Activated T-helper 1 cell treated with anti-CD3 and anti-CD28 coated beads, Interleukin-2, amount 50 U/mL, for 16 hours (primary cell): ENCODE results near the gene GPD2.
"Not testable (repeated sequence)": the region's sequence is repeated elsewhere in the genome, so short reads cannot be mapped to it uniquely, and the experiment has no call there.

Experiments
- DNase-seq, 2 donors: peaks; one replicate each; pipeline ENCODE4 v3.0.0-alpha.2; 2020; ENCODE audit warnings: low read depth in 1 of 2, low spot score in 1 of 2

GPD2 gene

DNA sequence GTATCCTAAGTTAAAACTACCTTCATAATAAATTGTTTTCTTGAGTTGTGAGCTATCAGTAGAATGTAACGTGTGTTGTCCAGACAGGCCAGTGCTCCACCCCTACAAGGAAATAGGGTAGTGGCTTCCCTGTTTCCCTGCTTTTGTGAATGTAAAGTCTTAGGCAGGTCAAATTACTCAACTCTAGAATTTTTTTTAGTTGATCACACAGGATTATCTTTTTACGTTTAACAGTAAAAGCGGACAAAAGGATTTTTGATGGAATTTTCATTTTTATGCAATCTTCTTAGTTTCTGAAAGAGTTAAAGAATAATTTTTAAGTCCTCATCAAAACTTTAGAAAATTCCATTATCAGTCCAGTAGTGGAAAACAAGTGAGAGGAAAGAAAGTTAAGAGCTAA is 38.2 kb downstream of the GPD2 start:
- no peak for DNase-seq

DNA sequence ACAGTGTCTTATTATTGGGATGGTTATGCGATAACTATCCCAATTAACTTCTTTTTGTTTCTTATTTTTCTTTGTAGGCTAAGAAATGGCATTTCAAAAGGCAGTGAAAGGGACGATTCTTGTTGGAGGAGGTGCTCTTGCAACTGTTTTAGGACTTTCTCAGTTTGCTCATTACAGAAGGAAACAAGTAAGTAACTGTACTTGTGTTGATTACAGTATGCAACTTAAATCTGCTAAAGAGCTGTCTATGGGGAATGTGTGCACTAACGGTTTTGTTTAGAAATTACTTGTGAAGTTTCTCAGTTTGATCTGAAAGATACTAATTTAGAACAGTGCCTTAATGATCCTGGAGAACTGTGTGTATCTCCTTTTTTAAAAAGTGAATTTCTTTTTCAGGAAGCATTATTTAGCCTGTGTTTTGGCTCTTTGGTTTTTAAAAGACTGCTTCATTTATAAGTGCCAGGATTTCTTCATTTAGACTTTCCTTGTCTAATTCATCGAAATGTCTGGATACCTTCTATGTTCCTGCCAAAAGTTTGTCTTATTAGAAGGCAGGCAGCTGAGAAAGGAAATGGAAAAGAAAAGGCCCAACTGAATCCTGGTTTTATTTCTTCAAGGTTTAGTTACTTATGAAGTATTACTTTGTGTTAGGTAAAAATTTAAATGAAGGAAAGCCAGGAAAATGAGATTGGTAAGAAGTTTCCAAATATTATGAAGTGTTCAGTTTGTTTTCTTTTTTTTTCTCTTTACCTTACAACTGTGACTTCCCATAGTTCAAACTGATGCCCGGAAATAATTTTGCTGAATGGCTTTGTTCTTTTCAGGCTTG is 40.1 kb downstream of the GPD2 start:
- no peak for DNase-seq

DNA sequence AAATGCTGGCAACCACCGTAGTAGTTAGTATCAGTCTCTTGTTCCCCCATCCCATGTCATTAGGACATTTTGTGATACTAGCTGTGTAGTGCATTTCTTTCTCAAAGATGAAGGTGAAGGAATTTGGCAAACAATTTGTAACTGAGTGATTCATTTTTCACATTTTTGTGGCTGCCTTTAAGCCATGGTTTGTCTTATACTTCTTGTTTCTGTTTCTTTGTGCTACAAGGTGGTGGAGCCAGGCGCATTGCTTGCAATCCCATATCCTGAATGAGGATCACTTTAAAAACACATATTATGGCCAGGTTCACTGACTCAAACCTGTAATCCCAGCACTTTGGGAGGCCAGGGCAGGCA is 40.6 kb downstream of the GPD2 start:
- DNase-seq, result no peak

DNA sequence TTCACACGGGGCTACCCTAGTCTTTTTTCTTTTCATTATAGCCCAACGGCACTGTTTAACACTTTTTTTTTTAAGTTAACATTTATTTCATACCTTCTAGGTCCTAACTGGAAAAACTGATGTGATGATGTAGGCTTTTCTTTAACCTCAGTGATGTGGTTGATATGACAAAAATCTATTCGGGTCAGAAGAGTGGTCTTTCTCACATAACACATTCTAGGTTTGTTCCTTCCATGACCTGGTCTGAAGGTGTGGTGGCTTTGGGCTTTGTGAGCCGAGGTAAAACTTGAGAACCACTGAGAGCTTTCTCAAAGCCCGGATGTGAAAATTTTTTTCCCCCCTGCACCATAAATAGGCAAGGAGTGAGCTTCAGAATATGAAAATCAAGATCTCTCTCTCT is 44.2 kb downstream of the GPD2 start:
- DNase-seq, result no peak

DNA sequence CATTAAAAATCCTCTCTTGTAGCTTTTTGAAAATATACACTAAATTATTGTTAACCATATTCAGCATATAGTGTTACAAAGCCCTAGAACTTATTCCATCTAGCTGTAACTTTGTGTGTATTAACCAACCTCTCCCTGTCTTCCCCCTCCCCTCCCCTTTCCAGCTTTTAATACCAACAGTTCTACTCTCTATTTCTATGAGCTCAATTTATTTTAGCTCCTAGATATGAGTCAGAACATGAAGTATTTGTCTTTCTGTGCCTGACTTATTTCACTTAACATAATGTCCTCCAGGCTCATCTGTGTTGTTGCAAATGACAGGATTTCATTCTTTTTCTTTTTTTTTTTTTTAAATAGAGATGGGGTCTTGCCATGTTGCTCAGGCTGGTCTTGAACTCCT is 45.1 kb downstream of the GPD2 start:
- DNase-seq, result no peak

DNA sequence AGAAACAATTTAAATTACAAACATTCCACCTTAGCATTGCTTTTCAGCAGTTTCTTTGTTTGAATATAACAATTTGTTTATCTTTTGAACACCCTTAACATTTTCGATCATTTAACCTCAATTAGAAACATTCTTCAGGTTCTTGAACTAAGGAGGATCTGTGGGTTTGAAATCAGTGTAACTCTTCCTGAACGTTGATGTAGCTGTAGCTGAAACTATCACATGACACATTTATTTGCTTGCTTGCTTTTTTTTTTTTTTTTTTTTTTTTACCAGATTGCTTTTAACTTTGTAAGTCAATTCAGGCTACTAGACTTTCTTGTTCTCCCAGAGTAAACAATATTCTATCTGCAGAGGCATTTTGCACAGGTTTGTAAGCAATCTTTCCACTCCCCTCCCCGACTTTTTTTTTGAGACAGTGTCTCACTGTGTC is 47.6 kb downstream of the GPD2 start:
- no peak for DNase-seq

DNA sequence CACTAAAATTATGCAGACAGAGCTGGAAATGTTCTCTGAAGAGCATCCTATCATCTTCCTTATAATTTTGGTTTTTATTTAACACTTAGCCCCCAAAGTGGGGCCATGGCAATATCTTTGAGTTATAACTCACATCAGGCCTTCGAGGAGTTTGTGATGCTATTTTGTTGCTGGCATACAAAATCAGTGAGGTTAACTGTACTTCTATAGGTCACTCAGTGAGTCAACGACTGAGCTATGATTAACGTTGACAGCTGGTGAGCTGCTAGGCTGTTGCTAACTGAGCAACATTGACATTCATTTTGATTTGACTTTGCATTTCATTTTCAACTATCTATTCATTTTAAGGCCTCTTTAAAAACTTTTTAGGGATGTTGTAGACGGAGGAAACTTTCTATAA is 50.0 kb downstream of the GPD2 start:
- no peak for DNase-seq

DNA sequence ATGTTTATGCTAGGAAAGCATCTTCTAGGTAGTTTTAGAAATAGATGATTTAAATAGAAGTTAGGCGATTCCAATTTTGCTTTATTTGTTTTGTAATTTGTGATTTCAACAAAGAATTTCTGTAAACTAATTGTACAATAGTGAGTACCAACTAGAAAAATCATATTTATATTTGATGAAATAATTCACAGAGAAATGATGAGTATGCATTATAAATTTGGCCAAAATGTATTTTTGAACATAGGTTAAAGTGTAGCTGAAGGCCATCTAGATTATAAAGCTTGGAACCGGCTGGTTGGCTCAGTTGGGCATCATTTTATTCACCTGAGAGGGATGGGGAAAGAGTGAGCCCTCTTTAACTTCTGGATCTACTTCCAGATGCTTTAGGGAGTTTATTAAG is 50.4 kb downstream of the GPD2 start:
- no peak for DNase-seq

DNA sequence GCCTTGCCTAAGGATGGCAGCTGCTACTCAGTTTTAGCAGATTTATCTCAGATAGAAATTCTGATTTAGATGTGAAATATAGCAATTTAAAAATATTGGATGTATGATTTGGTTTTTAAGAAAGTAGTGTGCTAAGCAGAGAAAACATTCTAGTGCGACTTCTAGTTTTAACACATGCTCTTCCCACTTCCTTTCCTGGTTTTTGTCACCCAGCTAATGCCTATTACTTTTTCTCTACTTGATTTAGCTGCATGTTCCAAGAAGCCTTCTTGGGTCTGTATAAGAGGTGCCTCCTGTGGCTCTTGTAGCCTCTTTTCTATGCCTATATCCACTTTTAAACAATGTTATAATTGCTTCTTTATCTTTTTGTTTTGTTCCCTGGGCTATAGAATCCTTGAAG is 53.0 kb downstream of the GPD2 start:
- DNase-seq, result no peak

DNA sequence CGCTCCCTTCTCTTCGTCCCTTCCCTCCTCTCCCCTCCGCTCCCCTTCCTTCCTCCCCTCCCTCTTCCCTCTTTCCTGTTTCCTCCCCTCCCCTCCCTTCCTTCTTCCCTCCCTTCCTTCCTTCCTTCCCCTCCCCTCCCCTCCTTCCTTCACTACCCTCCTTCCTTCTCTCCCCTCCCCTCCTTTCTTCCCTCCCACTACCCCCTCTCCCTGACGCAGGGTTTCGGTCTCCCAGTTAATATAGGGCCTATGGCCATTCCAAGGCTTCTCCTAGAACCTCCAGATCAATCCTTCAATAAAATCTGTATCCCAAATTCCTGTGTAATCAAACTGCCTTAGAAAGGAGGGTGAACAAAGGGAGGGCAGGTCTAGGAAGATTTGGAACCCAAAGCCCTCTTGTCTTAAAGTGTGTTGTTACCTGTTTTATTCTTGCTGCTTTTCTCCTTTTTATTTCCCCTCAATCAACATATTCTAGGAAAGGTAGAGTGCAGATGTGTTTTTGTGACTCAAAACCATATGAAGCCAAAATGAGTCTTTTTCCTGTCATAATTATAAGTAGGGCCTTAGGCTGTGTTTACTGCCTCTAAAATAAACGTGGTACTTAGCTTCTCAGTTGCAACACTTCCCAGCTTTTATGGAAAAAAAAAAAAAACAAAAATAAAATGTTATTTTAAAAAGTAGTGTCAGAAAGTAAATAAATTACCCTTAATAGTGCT is 53.7 kb downstream of the GPD2 start:
- DNase-seq, result no peak

DNA sequence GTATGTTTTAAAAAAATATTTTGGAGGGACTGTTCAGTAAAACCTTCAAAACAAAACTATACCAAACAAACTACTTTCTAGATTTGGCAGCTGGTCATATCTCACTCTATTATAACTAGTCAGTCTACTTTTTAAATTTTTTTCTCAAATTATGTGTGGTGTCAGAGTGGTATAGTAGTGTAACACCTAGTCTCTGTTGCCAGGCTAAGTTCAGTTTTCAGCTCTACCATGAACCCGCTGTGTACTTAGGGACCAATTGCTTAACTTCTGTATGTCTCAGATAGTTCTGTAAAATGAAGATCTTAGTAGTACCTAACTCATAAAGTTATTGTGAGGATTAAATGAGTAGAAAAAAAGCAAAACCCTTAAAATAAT is 54.3 kb downstream of the GPD2 start:
- DNase-seq, result no peak

DNA sequence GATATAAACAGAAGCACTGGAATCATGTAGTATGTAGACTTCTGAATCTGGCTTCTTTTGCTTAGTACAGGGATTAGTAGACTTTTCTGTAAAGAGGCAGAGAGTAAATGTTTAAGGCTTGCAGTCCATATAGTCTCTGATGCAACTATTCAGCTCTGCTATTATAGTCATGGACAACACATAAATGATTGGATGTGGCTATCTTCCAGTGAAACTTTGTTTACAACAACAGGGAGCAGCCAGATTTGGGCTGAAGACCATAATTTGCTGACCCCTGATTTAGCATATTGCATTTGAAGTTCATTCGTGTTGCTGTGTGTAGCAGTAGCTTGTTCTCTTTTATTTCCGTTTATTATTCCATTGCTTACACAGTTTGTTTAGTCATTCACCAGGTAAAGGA is 55.0 kb downstream of the GPD2 start:
- DNase-seq, result no peak

DNA sequence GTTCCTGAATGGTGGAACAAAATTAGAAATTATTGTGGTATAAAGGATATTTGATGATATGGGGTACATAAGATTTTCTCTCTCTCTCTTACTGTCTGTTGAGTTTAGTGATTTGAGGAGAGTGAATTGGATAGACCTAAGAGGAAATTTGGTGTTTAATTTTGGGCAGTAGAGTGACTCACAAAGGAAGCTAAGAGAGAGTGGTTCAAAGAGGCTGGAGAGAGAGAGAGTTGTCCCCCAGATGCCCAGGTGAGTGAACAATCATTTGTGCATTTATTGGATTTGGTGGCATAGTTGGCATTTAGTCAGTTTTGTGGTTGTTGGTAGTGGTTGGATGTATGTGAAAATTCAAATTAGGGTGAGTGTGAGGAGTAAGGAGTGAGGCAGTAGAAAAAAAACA is 56.8 kb downstream of the GPD2 start:
- DNase-seq, result no peak

DNA sequence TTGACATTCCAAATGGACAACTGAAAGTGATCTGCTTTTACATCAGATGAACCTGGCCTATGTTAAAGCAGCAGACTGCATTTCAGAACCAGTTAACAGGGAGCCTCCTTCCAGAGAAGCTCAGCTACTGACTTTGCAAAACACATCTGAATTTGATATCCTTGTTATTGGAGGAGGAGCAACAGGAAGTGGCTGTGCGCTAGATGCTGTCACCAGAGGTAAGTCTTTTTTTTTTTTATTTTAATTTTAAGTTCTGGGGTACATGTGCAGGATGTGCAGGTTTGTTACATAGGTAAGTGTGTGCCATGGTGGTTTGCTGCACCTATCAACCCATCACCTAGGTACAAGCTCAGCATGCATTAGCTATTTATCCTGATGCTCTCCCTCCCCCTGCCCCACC is 59.8 kb downstream of the GPD2 start:
- not testable (repeated sequence) for DNase-seq

DNA sequence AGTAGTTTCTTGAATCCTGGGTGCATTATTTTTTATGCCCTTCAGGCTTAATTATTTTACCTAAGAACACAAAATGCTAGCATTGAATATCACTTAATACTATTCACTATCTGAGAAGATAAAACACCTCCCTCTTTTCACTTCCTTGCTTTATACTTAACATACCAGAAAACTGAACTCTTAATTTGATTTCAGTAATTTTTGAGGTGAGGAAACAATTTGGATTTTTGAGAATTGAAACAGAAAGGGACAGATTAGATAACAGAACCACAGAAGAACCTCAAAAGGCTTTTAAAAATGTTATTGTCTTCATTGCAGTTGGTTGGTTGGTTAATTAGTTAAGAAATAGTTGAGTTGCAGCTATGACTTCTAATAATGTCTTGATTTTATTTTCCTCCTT is 69.5 kb downstream of the GPD2 start:
- no peak for DNase-seq

DNA sequence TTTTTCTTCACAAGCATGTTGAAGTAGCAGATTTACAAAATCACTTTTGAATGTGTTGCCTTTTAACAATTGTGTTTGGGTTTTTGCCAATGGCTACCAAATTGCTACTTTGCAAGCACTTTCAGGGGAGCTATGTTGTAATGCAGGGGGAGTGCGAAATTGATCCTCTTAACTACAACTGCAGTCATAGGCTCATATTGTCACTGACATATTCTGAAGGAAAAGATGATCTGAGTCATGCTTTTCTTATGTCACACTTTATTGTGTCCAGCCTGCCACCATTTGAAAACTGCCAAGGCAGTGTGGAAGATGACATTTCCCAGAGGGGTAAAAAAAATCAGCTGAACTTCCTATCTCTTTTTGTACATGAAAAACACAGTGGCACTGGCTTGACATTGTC is 74.9 kb downstream of the GPD2 start:
- no peak for DNase-seq

DNA sequence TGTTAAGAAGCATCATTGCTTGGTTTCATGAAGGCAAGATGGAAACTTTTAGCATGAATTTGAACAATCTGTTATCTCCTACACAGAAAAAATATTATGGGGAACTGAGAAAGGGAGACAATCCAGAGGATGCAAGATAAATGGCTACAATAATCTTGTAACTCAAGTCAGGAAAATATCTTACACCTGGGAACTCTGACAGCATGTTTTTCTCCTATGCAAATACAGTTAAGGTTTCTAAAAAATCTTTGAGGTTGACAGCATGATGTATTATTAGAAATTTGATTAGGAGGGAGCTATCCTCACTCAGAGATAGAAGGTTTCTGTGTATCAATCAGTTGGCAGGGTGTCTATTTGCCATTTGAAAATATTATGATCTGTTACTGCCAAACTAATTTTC is 75.6 kb downstream of the GPD2 start:
- DNase-seq, result no peak

DNA sequence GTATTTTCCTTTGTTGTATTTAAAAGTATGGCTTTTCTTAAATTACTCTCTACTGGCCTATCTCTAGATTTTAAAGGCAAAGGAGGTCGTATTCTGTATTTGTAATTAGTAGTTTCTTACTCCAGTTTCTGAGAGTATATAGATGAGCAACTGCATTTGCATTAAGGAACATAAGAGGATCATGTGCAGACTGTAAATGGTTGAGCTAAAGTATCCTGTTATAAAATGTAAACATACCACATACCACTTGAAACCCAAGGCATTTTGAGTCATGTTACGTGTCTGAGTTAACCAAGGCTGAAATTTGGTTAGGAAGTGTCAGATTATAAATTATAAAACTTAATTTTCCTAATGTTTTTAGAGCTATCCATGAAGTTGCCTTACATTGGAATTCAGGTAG is 76.3 kb downstream of the GPD2 start:
- DNase-seq, result no peak

DNA sequence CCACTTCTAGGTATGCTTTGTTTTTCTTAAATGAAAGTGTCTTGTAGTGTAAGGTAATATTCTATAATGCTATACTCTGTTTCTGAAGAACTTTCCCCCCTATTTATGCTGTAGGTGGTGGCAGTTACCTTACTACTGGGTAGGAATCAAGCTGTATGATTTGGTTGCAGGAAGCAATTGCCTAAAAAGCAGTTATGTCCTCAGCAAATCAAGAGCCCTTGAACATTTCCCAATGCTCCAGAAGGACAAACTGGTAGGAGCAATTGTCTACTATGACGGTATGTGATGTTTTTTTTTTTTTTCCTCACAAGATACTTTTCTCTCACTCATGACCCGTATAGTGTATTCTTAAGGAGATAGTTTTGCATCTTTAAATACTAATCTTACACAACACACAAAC is 77.0 kb downstream of the GPD2 start:
- DNase-seq, result no peak

DNA sequence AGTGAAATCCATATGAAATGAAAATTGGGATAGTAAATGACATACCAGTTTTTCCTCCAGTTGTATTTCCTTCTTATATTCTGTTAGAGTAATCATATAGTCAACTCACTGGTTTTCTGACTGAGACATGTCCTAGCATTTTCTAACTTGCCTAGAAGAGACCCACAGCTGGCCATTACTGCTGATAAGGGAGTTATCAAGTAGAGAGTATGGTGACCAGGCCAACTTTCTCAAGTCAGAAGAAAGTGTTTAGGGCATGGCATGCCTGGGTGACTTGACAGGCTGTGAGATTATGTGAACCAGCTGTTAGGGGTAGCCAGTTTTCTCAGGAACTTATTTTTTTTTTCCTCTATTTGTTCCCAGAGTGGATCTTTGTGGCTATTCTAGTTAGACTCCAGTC is 81.2 kb downstream of the GPD2 start:
- DNase-seq, result no peak

DNA sequence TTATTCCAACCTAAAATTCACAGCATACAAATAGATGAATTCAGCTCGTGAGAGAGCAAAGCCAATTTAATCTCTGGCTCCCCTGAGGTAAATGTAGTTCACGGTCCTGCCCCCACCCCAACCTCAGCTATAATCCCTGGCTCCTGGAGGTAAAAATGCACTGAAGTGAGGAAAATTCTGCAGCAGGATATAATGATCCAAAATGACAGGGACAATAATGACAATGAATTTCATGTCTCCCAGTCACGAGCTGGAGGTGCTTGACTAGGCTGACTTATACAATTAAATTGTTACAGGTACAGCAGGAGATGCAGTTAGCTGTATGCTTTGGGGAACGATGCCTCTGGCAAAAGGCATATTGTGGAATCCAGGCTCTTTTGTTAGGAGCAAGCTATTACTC is 82.0 kb downstream of the GPD2 start:
- no peak for DNase-seq

DNA sequence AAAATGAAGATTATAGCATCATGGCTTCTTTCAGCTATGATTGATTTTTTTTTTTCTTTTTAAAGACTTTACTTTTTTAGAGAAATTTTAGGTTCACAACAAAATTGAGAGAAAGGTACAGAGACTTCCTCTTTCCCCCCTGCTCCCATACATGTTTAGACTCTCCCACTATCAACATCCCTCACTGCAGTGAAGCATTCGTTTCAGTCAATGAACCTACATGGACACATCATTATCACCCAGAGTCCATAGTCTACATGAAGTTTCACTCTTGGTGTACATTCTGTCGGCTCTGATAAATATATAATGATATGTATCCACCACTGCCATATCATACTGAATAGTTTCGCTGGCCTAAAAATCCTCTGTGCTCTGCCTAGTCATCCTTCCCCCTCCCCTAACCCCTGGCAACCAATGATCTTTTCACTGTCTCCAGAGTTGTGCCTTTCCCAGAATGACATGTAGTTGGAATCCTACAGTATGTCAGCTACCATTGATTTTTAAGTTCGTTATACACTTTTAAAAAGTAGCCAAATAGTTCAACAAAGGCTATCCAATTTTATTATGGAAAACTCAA is 86.8 kb downstream of the GPD2 start:
- DNase-seq, result no peak
